ENCODE measurements around the gene OR51D1.

- TF ChIP-seq CTCF (IDR thresholded peaks at IDR 0.05; ENCODE audit: low read depth, low read length, poor library complexity, severe bottlenecking) (no peak), EZH2phosphoT487 (IDR thresholded peaks at IDR 0.05; ENCODE audit: borderline replicate concordance, low read length) (no peak)
These were observed 45.5 kb downstream of the OR51D1 start for GRCh38 chr11:4682623-4683419.

All from DOHH2 (cell line).